Activated CD4-positive, alpha-beta memory T cell treated with anti-CD3 and anti-CD28 coated beads for 36 hours (primary cell): ENCODE measurements around the gene DENND6B. TPM values are rescaled to one million over a fixed set of nuclear protein-coding genes. Genes with fewer than 3 reads are reported as not detected.
A peak's percentile ranks its signal among the peaks of the same experiment; 100 is the strongest.

Source experiments
- CTCF ChIA-PET: fragments of 350-600 bp; sonication (Branson Sonifier 250); formaldehyde crosslinking; loops from one replicate; lab custom pipeline; 2021; ENCODE audit warnings: antibody characterized with exemption, inconsistent platforms; lab: Charles Lee
- POLR2A ChIA-PET: fragments of 350-600 bp; sonication (Branson Sonifier 250); formaldehyde crosslinking; loops from one replicate; lab custom pipeline; 2021; ENCODE audit warnings: antibody characterized with exemption; lab: Charles Lee
- DNase-seq: peaks from one replicate; pipeline ENCODE4 v3.0.0-alpha.2; 2020
- H3K27ac Mint-ChIP-seq: one replicate; pipeline ENCODE4 v1.8.0; 2021; ENCODE audit warnings: mixed read lengths
- H3K27me3 Mint-ChIP-seq: one replicate; pipeline ENCODE4 v1.8.0; 2021; ENCODE audit warnings: mixed read lengths
- H3K36me3 Mint-ChIP-seq: one replicate; pipeline ENCODE4 v1.8.0; 2021; ENCODE audit warnings: mixed read lengths
- H3K4me1 Mint-ChIP-seq: one replicate; pipeline ENCODE4 v1.8.0; 2021; ENCODE audit warnings: low read depth, mixed read lengths
- H3K4me3 Mint-ChIP-seq: one replicate; pipeline ENCODE4 v1.8.0; 2021; ENCODE audit warnings: mild to moderate bottlenecking, mixed read lengths
- H3K9me3 Mint-ChIP-seq: one replicate; pipeline ENCODE4 v1.8.0; 2021; ENCODE audit warnings: mixed read lengths
- intact Hi-C: fragments of 100-400 bp; cut with micrococcal nuclease; formaldehyde crosslinking; loops from one replicate; pipeline ENCODE4 v1.15.1; 2023
- total RNA-seq, 2 experiments: library from RNA; stranded (reverse); gene quantifications; one replicate each; pipeline ENCODE4 v1.2.3, GENCODE V29; 2021

DENND6B gene
- total RNA-seq, 2 experiments from 2014 or later: 3.5 to 3.6 TPM

DNA sequence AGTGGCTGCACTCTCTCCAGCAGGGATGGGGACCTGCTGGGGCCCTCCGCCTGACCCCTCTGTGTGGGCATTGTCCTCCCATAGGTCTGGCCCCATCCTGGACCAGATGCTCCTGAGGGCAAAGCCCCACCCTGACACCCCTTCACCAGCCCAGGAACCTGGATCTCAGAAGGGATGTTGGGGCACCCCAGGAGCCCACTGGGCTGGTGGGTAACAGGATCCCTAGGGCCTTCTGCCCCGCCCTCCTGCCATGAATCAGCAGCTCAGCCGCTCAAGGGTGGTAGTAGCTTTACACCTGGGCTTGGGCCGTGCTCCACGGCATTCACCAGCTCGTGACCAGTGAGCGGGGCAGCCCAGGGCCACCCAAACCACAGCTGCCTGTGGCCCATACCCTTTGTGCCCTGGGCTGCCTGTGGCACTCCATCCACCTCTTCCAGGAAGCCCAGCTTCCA, 64.3 kb downstream of the DENND6B start:
- Mint-ChIP-seq H3K4me3 (peak overlapping the region; percentile 61), H3K27me3 (peaks cover 19% of the 10 kb centered on the region), H3K4me1 (peaks cover 5% of the 10 kb centered on the region), H3K27ac (no peak overlapping the region), H3K9me3 (no peaks in the 10 kb centered on the region), H3K36me3 (no peaks in the 10 kb centered on the region)
- POLR2A ChIA-PET: interaction anchor here (3.5 kb wide), 1 partner anchor 11 kb away, joined by 15 read pairs; the partner anchor contains the start of gene HDAC10
- CTCF ChIA-PET: interaction anchor here (1.9 kb wide), 1 partner anchor 22 kb away, joined by 5 read pairs; no protein-coding TSS in a partner anchor
- peak; percentile 29 for DNase-seq
- intact Hi-C loops: no loop called here

DNA sequence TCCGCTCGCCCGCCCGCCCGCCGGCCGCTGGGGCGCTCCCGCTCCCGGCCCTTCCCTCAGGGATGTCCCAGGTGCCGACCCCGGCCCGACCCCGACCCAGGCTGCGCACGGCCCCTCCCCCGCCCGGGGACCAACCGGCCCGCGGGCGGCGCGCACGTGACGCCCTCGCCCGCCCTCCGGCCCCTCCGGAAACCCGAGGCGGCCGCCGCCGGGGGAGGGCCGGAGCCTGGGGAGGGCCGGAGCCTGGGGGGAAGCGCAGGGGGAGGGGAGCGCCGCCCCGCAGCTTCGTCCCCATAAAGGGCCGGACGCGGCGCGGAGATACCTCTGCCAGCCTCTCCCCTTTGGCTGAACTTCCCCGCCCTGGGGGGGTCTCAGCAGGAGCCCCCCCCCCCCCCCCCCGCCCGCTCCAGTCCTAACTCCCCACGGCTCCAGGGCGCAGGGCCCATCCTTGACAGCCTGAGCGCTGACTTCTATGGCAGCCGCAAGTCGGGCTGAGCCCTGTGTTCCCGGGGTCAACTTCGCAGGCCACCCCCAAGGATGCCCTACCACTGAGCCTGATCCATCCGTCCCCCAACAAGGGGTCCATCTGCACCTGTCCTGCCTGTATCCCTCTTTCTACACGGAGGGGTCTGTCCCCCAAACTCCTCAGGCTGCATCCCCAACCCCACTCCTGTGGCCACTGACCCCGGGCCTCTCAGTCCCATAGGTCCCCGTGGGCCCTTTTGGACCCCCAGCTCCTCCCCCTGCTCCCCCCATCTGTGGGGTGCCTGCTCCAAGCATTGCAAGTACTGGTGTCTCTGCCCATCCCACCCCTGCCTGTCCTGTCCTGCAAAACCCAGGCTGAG, 65.0 kb downstream of the DENND6B start, which contains the start of gene MAPK12:
TSS of gene MAPK12 (minus strand) at position 69 of the 845 bp plus-strand sequence. CDS start 174 bp downstream, outside the sequence.
- intact Hi-C loops: no loop called here
- POLR2A ChIA-PET: interaction anchor here (3.5 kb wide), 1 partner anchor 11 kb away, joined by 15 read pairs; the partner anchor contains the start of gene HDAC10
- peaks cover 5% of the 10 kb centered on the region for H3K4me1 Mint-ChIP-seq

DNA sequence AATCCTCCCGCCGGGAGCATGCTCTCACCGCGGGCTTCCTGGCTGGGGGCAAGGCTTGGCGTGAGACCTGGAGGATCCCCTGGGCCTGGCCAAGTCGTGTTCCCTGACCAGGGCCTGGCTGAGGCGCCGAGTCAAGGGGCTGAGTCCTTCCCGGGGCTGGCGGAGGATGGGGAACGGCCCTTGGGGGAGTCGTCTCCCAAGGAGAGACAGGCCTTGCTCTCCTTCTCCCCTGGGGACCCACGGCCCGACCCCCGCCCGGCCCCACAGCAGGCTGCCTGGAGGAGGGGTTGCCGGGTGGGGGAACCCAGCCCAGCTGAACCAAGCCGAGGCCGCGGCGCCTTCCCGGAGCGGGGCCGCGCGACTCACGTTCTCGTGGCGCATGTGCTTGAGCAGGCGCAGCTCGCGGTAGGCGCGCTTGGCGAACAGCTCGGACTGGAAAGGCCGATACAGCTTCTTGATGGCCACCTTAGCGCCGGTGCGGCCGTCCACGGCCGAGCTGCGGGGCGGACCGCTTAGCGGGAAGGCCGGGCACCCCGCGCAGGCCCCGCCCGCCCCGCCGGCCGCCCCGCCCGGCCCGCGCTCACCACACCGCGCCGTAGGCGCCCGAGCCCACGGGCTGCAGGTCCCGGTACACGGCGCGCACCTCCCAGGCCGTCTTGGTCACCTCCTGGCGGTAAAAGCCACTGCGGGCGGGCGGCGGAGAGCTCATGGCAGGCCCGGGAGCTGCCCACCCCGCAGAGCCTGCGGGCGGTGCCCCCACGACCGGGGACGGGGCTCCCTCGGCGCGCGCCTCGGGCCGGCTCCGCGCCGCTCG, 65.8 kb downstream of the DENND6B start:
- H3K4me3 Mint-ChIP-seq: peak overlapping the region; percentile 39
- H3K36me3 Mint-ChIP-seq: no peaks in the 10 kb centered on the region
- peaks cover 5% of the 10 kb centered on the region for H3K4me1 Mint-ChIP-seq
- ChIA-PET POLR2A (interaction anchor here (3.5 kb wide), 1 partner anchor 10 kb away, joined by 15 read pairs; the partner anchor contains the start of gene HDAC10), CTCF (interaction anchor here (0.9 to 1.3 kb wide), 4 partner anchors 16 to 360 kb away, joined by 3 to 4 read pairs (median 3); no protein-coding TSS in a partner anchor)
- H3K27ac Mint-ChIP-seq: no peak overlapping the region
- no peaks in the 10 kb centered on the region for H3K9me3 Mint-ChIP-seq
- DNase-seq: peak; percentile 38
- H3K27me3 Mint-ChIP-seq: peaks cover 19% of the 10 kb centered on the region
- intact Hi-C loops: no loop called here

More for the DNA sequence above, 65.0 kb downstream of the DENND6B start, which contains the start of gene MAPK12:
- Mint-ChIP-seq H3K36me3 (no peaks in the 10 kb centered on the region), H3K9me3 (no peaks in the 10 kb centered on the region), H3K27me3 (peaks cover 19% of the 10 kb centered on the region), H3K4me3 (peak within 1 kb of the TSS; percentile 61), H3K27ac (no peak within 1 kb of the TSS)
- DNase-seq: no peak
- CTCF ChIA-PET: interaction anchor here (0.9 to 1.9 kb wide), 5 partner anchors 15 to 359 kb away, joined by 3 to 5 read pairs (median 3); no protein-coding TSS in a partner anchor

DNA sequence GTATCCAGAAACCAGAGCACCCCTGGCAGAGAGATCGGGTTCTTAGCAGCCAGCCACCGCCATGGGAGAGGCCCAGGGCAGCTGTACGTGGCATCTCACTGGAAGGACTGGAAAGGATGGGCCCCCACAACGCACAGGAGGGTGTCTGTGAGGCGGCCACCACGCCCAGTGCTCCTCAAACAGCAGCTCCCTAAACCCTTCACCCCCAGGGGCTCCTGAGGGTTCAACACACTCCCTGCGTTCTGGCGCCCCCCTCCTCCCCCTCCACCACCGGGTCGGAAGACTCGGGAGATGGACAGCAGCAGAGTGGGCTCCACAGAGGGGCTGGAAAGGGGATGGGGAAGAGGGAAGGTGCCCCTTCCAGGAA, 66.4 kb downstream of the DENND6B start:
- Mint-ChIP-seq H3K9me3 (no peaks in the 10 kb centered on the region), H3K4me3 (peak overlapping the region; percentile 35), H3K4me1 (peaks cover 5% of the 10 kb centered on the region), H3K36me3 (no peaks in the 10 kb centered on the region), H3K27me3 (peaks cover 19% of the 10 kb centered on the region), H3K27ac (no peak overlapping the region)
- ChIA-PET POLR2A (interaction anchor here (3.5 kb wide), 1 partner anchor 9 kb away, joined by 15 read pairs; the partner anchor contains the start of gene HDAC10), CTCF (interaction anchor here (1.0 to 1.3 kb wide), 2 partner anchors 16 to 360 kb away, joined by 3 to 4 read pairs; no protein-coding TSS in a partner anchor)
- intact Hi-C loops: no loop called here
- no peak for DNase-seq

DNA sequence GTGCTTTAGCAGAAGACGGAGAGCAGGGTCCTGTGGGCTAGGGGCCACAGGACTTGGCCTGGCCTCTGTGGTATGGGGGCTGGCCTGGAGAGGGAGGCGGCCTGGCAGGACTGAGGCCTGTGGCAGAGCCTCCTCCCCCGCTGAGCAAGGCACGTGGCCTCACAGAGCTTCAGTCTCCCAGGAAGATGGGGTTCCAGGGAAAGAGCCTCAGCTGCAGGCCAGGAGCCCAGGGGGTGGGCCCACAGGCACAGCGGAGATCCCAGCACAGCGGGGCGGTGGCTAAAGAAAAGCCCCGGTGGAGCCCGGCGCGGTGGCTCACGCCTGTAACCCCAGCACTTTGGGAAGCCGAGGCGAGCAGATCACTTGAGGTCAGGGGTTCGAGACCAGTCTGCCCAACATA, 67.5 kb downstream of the DENND6B start:
- Mint-ChIP-seq H3K9me3 (no peaks in the 10 kb centered on the region), H3K4me1 (peaks cover 5% of the 10 kb centered on the region), H3K4me3 (peak overlapping the region; percentile 16), H3K27ac (no peak overlapping the region), H3K27me3 (peaks cover 19% of the 10 kb centered on the region), H3K36me3 (no peaks in the 10 kb centered on the region)
- DNase-seq: no peak
- ChIA-PET CTCF (no interaction called here), POLR2A (no interaction called here)
- intact Hi-C loops: no loop called here

Other genes starting within 250 kb of the DENND6B start
- not detected for gene MLC1, start 241.6 kb downstream of the DENND6B start, total RNA-seq
- not detected for gene MOV10L1, start 237.0 kb downstream of the DENND6B start, total RNA-seq
- gene PANX2, start 156.3 kb downstream of the DENND6B start, total RNA-seq: 1 to 10 TPM; 3.3 to 3.5 TPM
- 10 to 100 TPM; 88.6 to 89.2 TPM for gene TRABD, start 141.1 kb downstream of the DENND6B start, total RNA-seq
- 10 to 100 TPM; 18.8 to 19.7 TPM for gene SELENOO, start 126.0 kb downstream of the DENND6B start, total RNA-seq
- 10 to 100 TPM; 41.4 to 43.8 TPM for gene TUBGCP6, start 82.0 kb downstream of the DENND6B start, total RNA-seq
- 10 to 100 TPM; 46.1 to 47.6 TPM for gene HDAC10, start 75.7 kb downstream of the DENND6B start, total RNA-seq
- gene MAPK12, start 65.3 kb downstream of the DENND6B start, total RNA-seq: 1 to 10 TPM; 9.1 to 9.7 TPM
- gene MAPK11, start 56.6 kb downstream of the DENND6B start, total RNA-seq: 10 to 100 TPM; 23.1 to 24.6 TPM
- gene PLXNB2, start 19.4 kb downstream of the DENND6B start, total RNA-seq: 1 to 10 TPM; 6.3 to 8.3 TPM
- gene PPP6R2, start 16.3 kb upstream of the DENND6B start, total RNA-seq: 10 to 100 TPM; 41.2 to 41.7 TPM
- gene SBF1, start 148.0 kb upstream of the DENND6B start, total RNA-seq: 100 to 1,000 TPM; 110 to 112 TPM
- gene ADM2, start 154.5 kb upstream of the DENND6B start, total RNA-seq: 1 to 10 TPM; 7.3 to 7.4 TPM
- under 1 TPM; 0.39 to 0.59 TPM for gene MIOX, start 159.8 kb upstream of the DENND6B start, total RNA-seq
- 10 to 100 TPM; 62.1 to 63.8 TPM for gene LMF2, start 180.7 kb upstream of the DENND6B start, total RNA-seq
- 100 to 1,000 TPM; 134 to 138 TPM for gene NCAPH2, start 181.2 kb upstream of the DENND6B start, total RNA-seq
- gene SCO2, start 198.6 kb upstream of the DENND6B start, total RNA-seq: 1 to 10 TPM; 1.9 to 5.6 TPM
- 10 to 100 TPM; 64.7 to 65.6 TPM for gene TYMP, start 203.0 kb upstream of the DENND6B start, total RNA-seq
- 1 to 10 TPM; 6.9 to 7.7 TPM for gene KLHDC7B, start 218.9 kb upstream of the DENND6B start, total RNA-seq
- 1 to 10 TPM in 1 of 2 experiments, under 1 TPM in 1; 0.87 to 1.0 TPM for gene SYCE3, start 235.9 kb upstream of the DENND6B start, total RNA-seq